ENCODE results near the gene SLC19A1.

Gene SLC19A1

DNA sequence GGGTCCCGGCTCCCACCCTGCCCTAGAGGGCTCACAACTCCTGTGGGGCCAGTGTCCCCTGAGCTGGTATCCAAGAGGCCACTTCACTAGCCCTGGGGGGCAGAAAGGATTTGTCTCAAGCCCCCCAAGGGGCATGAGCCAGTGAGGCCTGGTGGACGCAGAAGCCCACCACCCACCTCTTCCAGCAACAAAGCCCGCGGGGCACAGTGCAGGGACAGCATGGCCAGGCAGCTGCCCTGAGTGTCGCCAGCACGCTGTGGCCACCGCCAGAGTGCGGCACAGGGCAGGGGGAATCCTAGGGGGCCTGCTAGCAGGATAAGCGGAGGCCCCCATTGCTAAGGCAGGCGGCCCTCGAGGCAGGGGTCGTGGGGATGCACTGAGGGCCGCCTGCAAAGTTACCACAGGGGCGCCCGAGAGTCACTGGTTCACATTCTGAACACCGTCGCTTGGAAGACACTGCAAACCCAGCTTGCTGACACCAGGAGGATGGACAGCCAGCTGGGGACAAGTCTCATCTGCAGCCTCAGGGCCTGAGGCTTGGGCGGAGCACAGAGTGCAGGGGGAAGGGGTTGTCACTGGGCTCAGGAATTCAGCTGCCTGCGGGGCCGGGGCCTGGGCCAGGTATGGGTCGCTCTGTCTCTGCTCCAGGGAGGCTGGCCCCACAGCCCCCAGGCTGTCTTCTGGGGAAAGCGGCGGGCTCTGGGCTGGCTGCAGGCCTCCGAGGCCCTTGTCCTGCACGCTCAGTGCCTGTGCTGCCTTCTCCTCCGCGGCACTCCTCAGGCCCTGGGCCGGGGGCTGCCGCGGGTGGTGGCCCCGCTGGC lies 26.8 kb downstream of the SLC19A1 start:
- peaks cover 20% of the 10 kb centered on the region for H3K9me3 Mint-ChIP-seq
- peak overlapping the region; percentile 32 for H3K27ac Mint-ChIP-seq
- peaks cover 47% of the 10 kb centered on the region for H3K36me3 Mint-ChIP-seq

DNA sequence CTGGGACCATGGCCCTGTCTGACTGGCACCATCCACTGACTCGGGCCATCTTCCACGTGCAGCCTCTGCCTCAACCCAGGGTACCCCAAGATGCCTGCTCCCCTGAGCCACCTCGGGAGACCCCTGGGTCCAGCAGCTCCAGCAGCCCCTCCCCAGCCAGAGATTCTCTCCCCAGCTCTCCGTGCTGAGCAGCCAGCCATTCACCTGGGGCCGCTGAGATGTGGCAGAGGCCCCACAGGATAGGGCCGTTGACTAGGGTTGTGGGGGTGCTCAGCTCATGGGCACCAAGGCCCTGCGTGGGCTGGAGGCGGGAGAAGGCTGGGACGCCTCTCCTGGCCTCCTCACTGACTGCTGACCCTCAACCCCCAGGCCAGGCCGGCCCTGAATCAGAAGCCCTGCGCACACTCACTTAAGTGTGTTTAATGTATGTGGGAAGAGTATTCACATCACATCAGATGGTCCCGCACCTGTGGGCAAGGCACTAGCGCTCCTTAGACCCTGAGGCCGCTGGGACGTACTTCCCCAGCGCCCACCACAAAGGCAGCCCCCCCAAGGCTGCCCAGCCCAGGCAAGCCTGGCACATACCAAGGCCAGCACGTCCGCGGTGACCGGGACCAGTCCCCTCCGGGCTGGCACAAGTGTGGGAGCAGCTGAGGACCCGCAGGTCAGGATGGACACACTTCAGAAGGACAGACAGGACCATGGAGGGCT lies 27.8 kb downstream of the SLC19A1 start:
- H3K27ac Mint-ChIP-seq = no peak overlapping the region
- no peak for ATAC-seq
- H3K9me3 Mint-ChIP-seq = peaks cover 13% of the 10 kb centered on the region
- peaks cover 18% of the 10 kb centered on the region for H3K4me1 Mint-ChIP-seq
- H3K36me3 Mint-ChIP-seq = peaks cover 37% of the 10 kb centered on the region
- no peak overlapping the region for H3K4me3 Mint-ChIP-seq
- DNase-seq (ENCODE audit: low spot score in 2 of 2) = no peak

More for the DNA sequence above, 26.8 kb downstream of the SLC19A1 start:
- ATAC-seq = no peak
- Mint-ChIP-seq H3K4me1 (peaks cover 18% of the 10 kb centered on the region), H3K4me3 (no peak overlapping the region)
- DNase-seq (ENCODE audit: low spot score in 2 of 2) = no peak

DNA sequence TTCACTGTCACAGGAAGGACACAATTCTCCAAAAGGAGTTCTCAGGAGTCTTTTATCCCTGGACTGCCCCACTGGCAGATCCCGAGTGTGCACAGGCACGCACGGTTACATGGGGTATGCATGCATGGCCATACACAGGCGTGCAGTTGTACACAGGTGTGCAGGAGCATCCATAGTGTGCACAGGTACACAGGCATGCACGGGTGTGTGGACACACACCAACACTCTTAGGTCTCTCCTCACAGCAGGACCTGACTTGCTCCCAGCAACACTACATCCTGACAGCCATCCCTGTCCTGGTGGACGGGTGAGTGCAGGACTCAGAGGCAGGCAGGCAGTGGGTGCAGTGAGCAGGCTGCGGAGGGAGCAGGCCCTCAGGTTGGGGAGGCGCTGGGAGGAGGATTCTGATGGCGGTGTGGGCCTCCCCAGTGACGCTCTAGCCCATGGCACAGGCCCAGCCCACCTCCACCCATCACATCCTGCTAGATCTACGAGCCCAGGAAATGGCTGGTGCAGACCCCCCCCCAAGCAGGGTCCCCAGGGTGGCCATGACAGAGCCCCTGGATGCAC lies 28.4 kb downstream of the SLC19A1 start:
- Mint-ChIP-seq H3K36me3 (peaks cover 32% of the 10 kb centered on the region), H3K4me1 (peaks cover 18% of the 10 kb centered on the region), H3K9me3 (peaks cover 6% of the 10 kb centered on the region), H3K27ac (no peak overlapping the region), H3K4me3 (no peak overlapping the region)
- DNase-seq (ENCODE audit: low spot score in 2 of 2) (no peak), ATAC-seq (no peak)

DNA sequence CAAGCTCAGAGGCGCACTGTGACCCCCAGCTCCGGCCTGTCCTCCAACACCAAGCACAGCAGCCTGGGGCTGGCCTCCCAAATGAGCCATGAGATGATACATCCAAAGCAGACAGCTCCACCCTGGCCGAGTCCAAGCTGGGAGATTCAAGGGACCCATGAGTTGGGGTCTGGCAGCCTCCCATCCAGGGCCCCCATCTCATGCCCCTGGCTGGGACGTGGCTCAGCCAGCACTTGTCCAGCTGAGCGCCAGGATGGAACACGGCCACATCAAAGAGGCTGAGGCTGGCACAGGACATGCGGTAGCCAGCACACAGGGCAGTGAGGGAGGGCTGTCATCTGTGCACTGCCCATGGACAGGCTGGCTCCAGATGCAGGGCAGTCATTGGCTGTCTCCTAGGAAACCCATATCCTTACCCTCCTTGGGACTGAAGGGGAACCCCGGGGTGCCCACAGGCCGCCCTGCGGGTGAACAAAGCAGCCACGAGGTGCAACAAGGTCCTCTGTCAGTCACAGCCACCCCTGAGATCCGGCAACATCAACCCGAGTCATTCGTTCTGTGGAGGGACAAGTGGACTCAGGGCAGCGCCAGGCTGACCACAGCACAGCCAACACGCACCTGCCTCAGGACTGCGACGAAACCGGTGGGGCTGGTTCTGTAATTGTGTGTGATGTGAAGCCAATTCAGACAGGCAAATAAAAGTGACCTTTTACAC lies 29.1 kb downstream of the SLC19A1 start:
- DNase-seq (ENCODE audit: low spot score in 2 of 2) (no peak), ATAC-seq (no peak)
- peaks cover 32% of the 10 kb centered on the region for H3K36me3 Mint-ChIP-seq
- no peak overlapping the region for H3K4me3 Mint-ChIP-seq
- peaks cover 2% of the 10 kb centered on the region for H3K9me3 Mint-ChIP-seq
- H3K27ac Mint-ChIP-seq = no peak overlapping the region
- peaks cover 18% of the 10 kb centered on the region for H3K4me1 Mint-ChIP-seq

DNA sequence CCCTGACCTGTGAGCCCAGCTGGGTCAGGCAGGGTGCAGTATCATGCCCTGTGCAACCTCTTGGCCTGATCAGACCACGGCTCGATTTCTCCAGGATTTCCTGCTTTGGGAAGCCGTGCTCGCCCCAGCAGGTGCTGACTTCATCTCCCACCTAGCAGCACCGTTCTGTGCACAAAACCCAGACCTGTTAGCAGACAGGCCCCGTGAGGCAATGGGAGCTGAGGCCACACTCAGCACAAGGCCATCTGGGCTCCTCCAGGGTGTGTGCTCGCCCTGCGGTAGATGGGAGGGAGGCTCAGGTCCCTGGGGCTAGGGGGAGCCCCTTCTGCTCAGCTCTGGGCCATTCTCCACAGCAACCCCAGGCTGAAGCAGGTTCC lies 29.6 kb downstream of the SLC19A1 start:
- no peak for DNase-seq (ENCODE audit: low spot score in 2 of 2)
- no peak overlapping the region for H3K4me3 Mint-ChIP-seq
- H3K9me3 Mint-ChIP-seq = no peaks in the 10 kb centered on the region
- no peak for ATAC-seq
- H3K4me1 Mint-ChIP-seq = peaks cover 14% of the 10 kb centered on the region
- peaks cover 32% of the 10 kb centered on the region for H3K36me3 Mint-ChIP-seq
- H3K27ac Mint-ChIP-seq = no peak overlapping the region

DNA sequence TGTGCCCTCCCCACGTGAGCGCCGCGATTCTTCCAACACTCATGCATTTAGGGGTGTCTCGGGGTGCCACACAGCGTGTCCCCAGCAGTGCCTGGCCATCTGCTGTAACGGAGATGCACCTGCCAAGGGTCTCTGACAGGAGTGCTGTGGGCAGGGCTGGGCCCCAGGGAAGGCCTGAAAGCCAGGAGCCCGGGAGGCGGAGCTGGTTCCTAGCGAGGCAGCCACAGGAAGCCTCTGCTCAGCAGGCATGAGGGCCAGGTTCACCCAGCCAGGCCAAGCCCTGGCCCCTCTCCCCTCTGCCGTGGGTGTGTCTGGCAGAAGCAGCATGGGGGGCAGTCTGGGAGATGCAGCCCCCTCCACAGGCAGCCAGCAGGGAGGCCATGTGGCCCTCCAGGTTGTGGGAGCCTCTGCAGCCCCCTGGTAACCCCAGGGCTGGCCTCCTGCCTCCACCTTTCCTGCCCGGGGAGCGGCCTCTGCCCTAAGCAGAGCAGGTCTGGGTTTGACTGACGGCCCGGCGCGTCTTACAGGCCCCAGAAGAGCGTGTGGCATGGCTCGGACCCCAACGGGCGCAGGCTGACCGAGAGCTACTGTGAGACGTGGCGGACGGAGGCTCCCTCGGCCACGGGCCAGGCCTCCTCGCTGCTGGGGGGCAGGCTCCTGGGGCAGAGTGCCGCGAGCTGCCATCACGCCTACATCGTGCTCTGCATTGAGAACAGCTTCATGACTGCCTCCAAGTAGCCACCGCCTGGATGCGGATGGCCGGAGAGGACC lies 30.4 kb downstream of the SLC19A1 start:
- H3K9me3 Mint-ChIP-seq = no peaks in the 10 kb centered on the region
- no peak overlapping the region for H3K27ac Mint-ChIP-seq
- peaks cover 10% of the 10 kb centered on the region for H3K4me1 Mint-ChIP-seq
- ATAC-seq = no peak
- peaks cover 34% of the 10 kb centered on the region for H3K36me3 Mint-ChIP-seq
- H3K4me3 Mint-ChIP-seq = no peak overlapping the region
- no peak for DNase-seq (ENCODE audit: low spot score in 2 of 2)

DNA sequence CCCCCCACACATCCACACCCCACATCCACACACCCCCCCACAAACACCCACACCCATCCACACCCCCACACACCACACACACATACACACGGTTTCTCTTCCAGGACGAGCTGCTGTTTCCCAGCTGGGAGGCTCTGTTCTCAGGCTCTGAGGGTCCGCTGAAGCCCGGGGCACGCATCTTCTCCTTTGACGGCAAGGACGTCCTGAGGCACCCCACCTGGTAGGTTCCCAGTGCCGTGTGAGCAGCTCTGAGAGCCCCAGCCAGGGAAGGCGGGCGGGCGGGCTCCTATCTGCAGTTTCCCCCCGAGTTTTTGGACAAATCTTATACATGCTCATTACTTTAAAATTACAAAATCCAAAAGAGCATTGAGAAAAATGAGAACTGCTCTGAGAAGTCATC lies 31.2 kb downstream of the SLC19A1 start:
- ATAC-seq (no peak), DNase-seq (ENCODE audit: low spot score in 2 of 2) (no peak)
- Mint-ChIP-seq H3K36me3 (peaks cover 34% of the 10 kb centered on the region), H3K4me1 (peaks cover 10% of the 10 kb centered on the region), H3K9me3 (no peaks in the 10 kb centered on the region), H3K27ac (no peak overlapping the region), H3K4me3 (no peak overlapping the region)

DNA sequence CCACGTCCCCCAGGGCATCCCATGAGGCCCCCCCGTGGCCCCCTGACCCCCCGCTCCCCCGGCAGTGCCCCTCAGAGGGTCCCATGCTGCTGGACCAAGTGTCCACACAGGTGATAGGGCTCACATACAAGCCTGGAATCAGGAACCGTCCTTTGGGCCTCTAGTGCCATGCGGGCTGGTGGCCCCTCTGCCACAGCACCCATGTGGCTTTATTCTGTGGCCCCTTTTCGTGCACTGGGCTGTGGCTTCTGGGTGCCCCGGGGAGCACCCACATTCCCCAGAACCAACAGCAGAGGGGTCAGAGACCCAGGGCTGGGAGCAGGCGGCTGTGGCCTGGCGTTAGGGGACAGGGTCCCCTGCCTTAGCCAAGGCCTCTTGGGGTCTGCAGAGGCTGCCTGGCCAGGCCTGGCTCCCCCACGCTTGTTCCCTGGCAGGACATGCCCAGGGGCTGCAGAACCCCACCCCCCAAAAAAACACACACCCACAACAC lies 31.7 kb downstream of the SLC19A1 start:
- Mint-ChIP-seq H3K27ac (no peak overlapping the region), H3K4me3 (no peak overlapping the region), H3K9me3 (no peaks in the 10 kb centered on the region), H3K36me3 (peaks cover 34% of the 10 kb centered on the region), H3K4me1 (peaks cover 10% of the 10 kb centered on the region)
- no peak for DNase-seq (ENCODE audit: low spot score in 2 of 2)
- no peak for ATAC-seq

DNA sequence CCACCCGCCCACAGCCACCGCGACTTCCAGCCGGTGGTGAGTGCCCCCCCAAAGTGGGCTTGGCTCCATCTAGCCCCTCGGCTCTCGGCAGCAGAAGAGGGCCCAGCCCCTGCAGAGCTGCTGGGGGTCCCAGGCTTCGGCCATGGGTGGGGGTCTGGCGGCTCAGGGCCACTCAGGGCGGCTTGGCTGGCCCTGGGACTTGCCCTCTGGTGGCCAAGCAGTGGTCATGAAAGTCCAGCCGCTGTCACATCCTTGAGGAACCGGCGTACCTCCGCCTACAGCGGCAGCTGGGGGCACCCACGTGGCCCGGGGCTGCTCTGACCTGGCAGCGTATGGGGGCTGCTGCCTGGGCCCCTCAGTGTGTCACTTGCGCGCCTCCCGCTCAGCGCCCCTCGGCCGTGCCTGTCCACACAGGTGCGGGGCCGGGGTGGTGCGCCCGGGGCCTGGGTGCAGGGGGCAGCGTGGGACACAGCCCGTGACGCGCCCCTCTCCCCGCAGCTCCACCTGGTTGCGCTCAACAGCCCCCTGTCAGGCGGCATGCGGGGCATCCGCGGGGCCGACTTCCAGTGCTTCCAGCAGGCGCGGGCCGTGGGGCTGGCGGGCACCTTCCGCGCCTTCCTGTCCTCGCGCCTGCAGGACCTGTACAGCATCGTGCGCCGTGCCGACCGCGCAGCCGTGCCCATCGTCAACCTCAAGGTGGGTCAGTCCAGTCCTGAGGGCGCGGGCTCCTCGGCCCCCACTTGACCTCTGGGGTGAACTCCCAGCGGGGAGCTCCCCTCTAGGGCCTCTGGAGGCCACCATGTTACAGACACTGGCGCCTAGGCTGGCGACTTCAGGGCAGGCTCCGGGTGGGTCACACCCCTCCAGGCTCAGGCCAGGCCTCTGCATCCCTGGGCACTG lies 32.4 kb downstream of the SLC19A1 start:
- H3K9me3 Mint-ChIP-seq = no peaks in the 10 kb centered on the region
- no peak overlapping the region for H3K27ac Mint-ChIP-seq
- DNase-seq (ENCODE audit: low spot score in 2 of 2) = no peak
- ATAC-seq = no peak
- H3K4me3 Mint-ChIP-seq = no peak overlapping the region
- peaks cover 10% of the 10 kb centered on the region for H3K4me1 Mint-ChIP-seq
- H3K36me3 Mint-ChIP-seq = peaks cover 31% of the 10 kb centered on the region

DNA sequence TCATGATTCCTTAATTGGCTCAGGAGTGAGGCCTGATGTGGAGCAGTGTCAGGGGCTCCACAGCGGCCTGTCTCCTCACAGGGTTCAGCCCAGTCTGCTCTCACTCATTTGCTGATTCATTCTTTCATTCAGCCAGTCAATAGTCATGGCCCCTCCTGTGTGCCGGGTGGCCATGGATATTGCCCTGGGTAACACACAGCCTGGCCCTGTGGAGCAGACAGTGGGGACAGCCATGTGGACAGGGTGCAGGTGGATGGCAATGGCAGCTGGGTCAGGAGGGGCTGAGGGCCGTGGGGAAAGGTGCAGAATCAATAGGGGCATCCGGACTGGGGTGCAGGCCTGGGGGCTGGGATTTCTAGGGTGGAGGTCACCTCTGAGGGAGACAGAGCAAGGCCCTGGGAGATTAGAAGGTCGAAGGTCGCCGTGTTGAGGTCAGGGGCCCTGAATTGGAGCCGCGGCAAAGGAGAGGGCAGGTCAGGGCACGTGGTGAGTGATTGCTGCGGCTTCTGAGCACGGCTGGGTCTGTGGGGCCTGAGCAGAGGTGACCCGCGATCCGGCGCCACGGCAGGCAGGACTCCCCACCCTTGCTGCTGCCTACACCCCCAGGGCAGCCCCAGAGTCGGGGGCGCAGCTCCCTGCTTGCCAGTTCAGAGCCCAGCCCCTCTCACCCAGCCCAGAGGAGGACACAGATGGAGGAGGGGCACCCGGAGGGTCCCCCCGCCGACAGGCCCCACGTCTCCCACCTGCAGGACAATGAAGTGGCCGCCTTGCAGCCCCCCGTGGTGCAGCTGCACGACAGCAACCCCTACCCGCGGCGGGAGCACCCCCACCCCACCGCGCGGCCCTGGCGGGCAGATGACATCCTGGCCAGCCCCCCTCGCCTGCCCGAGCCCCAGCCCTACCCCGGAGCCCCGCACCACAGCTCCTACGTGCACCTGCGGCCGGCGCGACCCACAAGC lies 33.4 kb downstream of the SLC19A1 start:
- Mint-ChIP-seq H3K36me3 (peaks cover 24% of the 10 kb centered on the region), H3K27ac (peak overlapping the region; percentile 69), H3K4me3 (no peak overlapping the region), H3K4me1 (peaks cover 10% of the 10 kb centered on the region), H3K9me3 (no peaks in the 10 kb centered on the region)
- DNase-seq (ENCODE audit: low spot score in 2 of 2) (no peak), ATAC-seq (peak; percentile 19)

DNA sequence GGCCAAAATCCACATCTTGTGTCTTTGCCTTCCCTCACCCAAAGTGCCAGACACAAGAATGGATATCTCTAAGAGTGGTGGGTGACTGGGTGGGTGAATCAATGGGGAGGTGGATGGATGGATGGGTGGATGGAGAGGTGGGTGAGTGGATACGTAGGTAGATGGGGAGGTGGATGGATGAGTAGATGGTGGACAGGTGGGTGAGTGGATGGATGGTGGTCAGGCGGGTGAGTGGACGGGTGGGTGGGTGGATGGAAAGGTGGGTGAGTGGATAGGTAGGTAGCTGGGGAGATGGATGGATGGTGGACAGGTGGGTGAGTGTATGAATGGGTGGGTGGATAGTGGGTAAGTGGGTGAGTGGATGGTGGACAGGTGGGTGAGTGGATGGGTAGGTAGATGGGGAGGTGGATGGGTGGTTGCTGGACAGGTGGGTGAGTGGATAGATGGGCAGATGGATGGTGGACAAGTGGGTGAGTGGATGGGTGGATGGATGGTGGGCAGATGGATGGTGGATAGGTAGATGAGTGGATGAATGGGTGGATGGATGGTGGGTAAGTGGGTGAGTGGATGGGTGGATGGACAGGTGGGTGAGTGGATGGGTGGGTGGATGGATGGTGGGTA lies 34.2 kb downstream of the SLC19A1 start:
- peaks cover 10% of the 10 kb centered on the region for H3K4me1 Mint-ChIP-seq
- H3K4me3 Mint-ChIP-seq = no peak overlapping the region
- no peak for ATAC-seq
- DNase-seq (ENCODE audit: low spot score in 2 of 2) = no peak
- peak overlapping the region; percentile 69 for H3K27ac Mint-ChIP-seq
- no peaks in the 10 kb centered on the region for H3K9me3 Mint-ChIP-seq
- H3K36me3 Mint-ChIP-seq = peaks cover 24% of the 10 kb centered on the region

DNA sequence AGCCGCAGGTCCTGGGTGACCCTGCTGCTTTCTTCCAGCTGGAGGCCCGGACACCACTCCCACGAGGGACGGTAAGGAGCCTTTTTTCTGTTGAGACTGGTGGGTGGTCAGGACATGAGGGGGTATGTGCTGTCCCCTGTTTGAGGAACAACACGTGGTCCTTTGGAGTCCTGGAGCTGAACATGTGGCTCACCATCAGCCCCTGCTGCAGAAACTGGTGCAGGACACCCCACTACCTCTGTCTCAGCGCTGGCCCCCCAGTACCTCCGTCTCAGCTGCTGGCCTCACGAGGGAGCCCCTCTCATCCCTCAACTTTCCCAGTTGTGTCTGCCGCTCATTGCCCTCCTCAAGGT lies 34.7 kb downstream of the SLC19A1 start:
- H3K36me3 Mint-ChIP-seq = peaks cover 24% of the 10 kb centered on the region
- DNase-seq (ENCODE audit: low spot score in 2 of 2) (no peak), ATAC-seq (no peak)
- peaks cover 13% of the 10 kb centered on the region for H3K4me1 Mint-ChIP-seq
- no peak overlapping the region for H3K4me3 Mint-ChIP-seq
- H3K9me3 Mint-ChIP-seq = no peaks in the 10 kb centered on the region
- H3K27ac Mint-ChIP-seq = peak overlapping the region; percentile 69
